ENCODE measurements around the gene RLN2.

DNA sequence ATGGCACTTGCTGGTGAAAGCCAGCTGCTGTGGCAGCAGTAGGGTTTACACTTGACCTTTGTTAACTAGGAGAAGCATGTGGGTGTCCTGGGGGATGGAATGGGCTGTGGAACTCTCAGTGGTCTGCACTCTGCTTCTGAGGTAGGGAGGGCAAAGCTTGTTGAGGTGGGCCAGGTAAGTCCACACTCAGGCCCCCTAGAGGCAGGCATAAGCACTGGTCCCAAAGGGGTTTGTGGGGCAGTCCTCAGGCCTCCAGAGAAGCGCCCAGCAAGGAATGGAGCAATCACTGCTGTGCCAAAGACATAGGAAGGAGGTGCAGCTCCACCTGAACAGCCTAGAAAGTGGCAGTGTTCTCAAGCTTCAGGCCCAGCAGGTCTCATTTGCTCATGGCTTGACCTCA is 38.6 kb downstream of the RLN2 start:
- TF ChIP-seq POLR2AphosphoS5 (IDR thresholded peaks at IDR 0.05), result no peak
- TF ChIP-seq, protein P1, sequence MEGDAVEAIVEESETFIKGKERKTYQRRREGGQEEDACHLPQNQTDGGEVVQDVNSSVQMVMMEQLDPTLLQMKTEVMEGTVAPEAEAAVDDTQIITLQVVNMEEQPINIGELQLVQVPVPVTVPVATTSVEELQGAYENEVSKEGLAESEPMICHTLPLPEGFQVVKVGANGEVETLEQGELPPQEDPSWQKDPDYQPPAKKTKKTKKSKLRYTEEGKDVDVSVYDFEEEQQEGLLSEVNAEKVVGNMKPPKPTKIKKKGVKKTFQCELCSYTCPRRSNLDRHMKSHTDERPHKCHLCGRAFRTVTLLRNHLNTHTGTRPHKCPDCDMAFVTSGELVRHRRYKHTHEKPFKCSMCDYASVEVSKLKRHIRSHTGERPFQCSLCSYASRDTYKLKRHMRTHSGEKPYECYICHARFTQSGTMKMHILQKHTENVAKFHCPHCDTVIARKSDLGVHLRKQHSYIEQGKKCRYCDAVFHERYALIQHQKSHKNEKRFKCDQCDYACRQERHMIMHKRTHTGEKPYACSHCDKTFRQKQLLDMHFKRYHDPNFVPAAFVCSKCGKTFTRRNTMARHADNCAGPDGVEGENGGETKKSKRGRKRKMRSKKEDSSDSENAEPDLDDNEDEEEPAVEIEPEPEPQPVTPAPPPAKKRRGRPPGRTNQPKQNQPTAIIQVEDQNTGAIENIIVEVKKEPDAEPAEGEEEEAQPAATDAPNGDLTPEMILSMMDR (IDR thresholded peaks at IDR 0.05), result no peak
- TF ChIP-seq POLR2A (IDR thresholded peaks at IDR 0.05), result no peak

All from breast epithelium (tissue), 3 donors.